Neuronal stem cell (in vitro differentiated cells): Measurements from ENCODE around the gene PRAMEF11.
"Not testable (repeated sequence)": the region's sequence is repeated elsewhere in the genome, so short reads cannot be mapped to it uniquely, and the experiment has no call there.

ENCODE experiments used
- DNase-seq: peaks from one replicate; pipeline ENCODE4 v3.0.0-alpha.2; 2013; ENCODE audit warnings: low spot score
- H2AFZ ChIP-seq: one replicate; pipeline ENCODE4 v1.6.1; 2013; ENCODE audit warnings: mild to moderate bottlenecking, low read length, inconsistent platforms
- H2AK5ac ChIP-seq: 2 replicates; pipeline ENCODE4 v1.6.1; 2013; ENCODE audit warnings: low read depth, mild to moderate bottlenecking, inconsistent platforms, low read length, moderate library complexity, mixed read lengths
- H2BK120ac ChIP-seq: 2 replicates; pipeline ENCODE4 v1.6.1; 2013; ENCODE audit warnings: low read depth, mild to moderate bottlenecking, inconsistent platforms, low read length, moderate library complexity, mixed read lengths
- H2BK12ac ChIP-seq: one replicate; pipeline ENCODE4 v1.6.1; 2013; ENCODE audit warnings: low read length, inconsistent platforms
- H2BK15ac ChIP-seq: 2 replicates; pipeline ENCODE4 v1.6.1; 2013; ENCODE audit warnings: mild to moderate bottlenecking, low read length, inconsistent platforms, mixed read lengths
- H2BK5ac ChIP-seq: one replicate; pipeline ENCODE4 v1.6.1; 2013; ENCODE audit warnings: inconsistent platforms, mild to moderate bottlenecking, low read length, moderate library complexity
- H3K14ac ChIP-seq: one replicate; pipeline ENCODE4 v1.6.1; 2013; ENCODE audit warnings: low read length, inconsistent platforms
- H3K18ac ChIP-seq: 2 replicates; pipeline ENCODE4 v1.6.1; 2013; ENCODE audit warnings: low read length, inconsistent platforms
- H3K23ac ChIP-seq: 2 replicates; pipeline ENCODE4 v1.6.1; 2013; ENCODE audit warnings: low read depth, mild to moderate bottlenecking, mixed read lengths, low read length, inconsistent platforms; ENCODE audit not compliant: poor library complexity
- H3K27ac ChIP-seq: replicated peaks from 3 replicates; pipeline ENCODE4 v1.5.1; 2013; ENCODE audit warnings: low read length, inconsistent platforms
- H3K27me3 ChIP-seq, 3 experiments: 2 replicates each; pipeline ENCODE4 v1.6.1; 2013; ENCODE audit warnings: low read length in 3 of 3, mild to moderate bottlenecking in 2 of 3, inconsistent platforms in 1 of 3, low read depth in 1 of 3, mixed read lengths in 1 of 3, moderate library complexity in 1 of 3; ENCODE audit not compliant: control insufficient read depth in 3 of 3, insufficient read depth in 3 of 3
- H3K36me3 ChIP-seq, 2 donors: replicated peaks in 1 of 2; 2 replicates each; pipeline ENCODE4 v1.6.1; 2013; ENCODE audit warnings: low read length in 2 of 2; ENCODE audit not compliant: control insufficient read depth in 2 of 2, insufficient read depth in 2 of 2
- H3K4ac ChIP-seq: 2 replicates; pipeline ENCODE4 v1.6.1; 2013; ENCODE audit warnings: inconsistent platforms, mild to moderate bottlenecking, low read length, moderate library complexity
- H3K4me1 ChIP-seq, 2 donors: 1 replicate in 1 of 2; 2 replicates in 1 of 2; pipeline ENCODE4 v1.6.1; 2013; ENCODE audit warnings: low read length in 2 of 2, low read depth in 1 of 2; ENCODE audit not compliant: control insufficient read depth in 2 of 2, insufficient read depth in 1 of 2
- H3K4me2 ChIP-seq: one replicate; pipeline ENCODE4 v1.6.1; 2013; ENCODE audit warnings: mild to moderate bottlenecking, low read length, inconsistent platforms; ENCODE audit not compliant: insufficient read depth, poor library complexity, severe bottlenecking
- H3K4me3 ChIP-seq, 2 donors: 2 replicates each; pipeline ENCODE4 v1.5.1; 2013; ENCODE audit warnings: low read length in 2 of 2, mild to moderate bottlenecking in 2 of 2, inconsistent platforms in 1 of 2, moderate library complexity in 1 of 2
- H3K79me1 ChIP-seq: one replicate; pipeline ENCODE4 v1.6.1; 2013; ENCODE audit warnings: low read depth, mild to moderate bottlenecking, inconsistent platforms, low read length, moderate library complexity
- H3K9ac ChIP-seq: one replicate; pipeline ENCODE4 v1.6.1; 2013; ENCODE audit warnings: mild to moderate bottlenecking, low read depth, low read length, inconsistent platforms; ENCODE audit not compliant: poor library complexity
- H3K9me3 ChIP-seq, 2 donors: replicated peaks in 1 of 2; 2 replicates each; pipeline versions ENCODE3 to v1.6.1; 2013; ENCODE audit warnings: low read length in 2 of 2, mild to moderate bottlenecking in 2 of 2, inconsistent platforms in 1 of 2, low read depth in 1 of 2, mixed read lengths in 1 of 2, moderate library complexity in 1 of 2; ENCODE audit not compliant: control insufficient read depth in 2 of 2, insufficient read depth in 1 of 2
- H4K8ac ChIP-seq: one replicate; pipeline ENCODE4 v1.6.1; 2013; ENCODE audit warnings: low read depth, mild to moderate bottlenecking, inconsistent platforms, low read length, moderate library complexity
- H4K91ac ChIP-seq: one replicate; pipeline ENCODE4 v1.6.1; 2013; ENCODE audit warnings: low read length, low read depth, mild to moderate bottlenecking, inconsistent platforms; ENCODE audit not compliant: poor library complexity
- WGBS, 2 donors: extraction: QIAGEN DNeasy Blood & Tissue Kit; methylation state at CpG; one replicate each; pipeline ENCODE4 v1.1.7; 2013; ENCODE audit warnings: missing lambda C conversion rate in 2 of 2, mixed read lengths in 1 of 2; ENCODE audit not compliant: insufficient read length in 2 of 2, insufficient replicate concordance in 1 of 2; ENCODE audit errors: extremely low coverage in 2 of 2; 5-methylcytosine and 5-hydroxymethylcytosine counted together

Gene PRAMEF11

GRCh38 chr1:12798911-12799310 lies 32.3 kb downstream of the PRAMEF11 start:
- WGBS, 2 donors, result no CpG with 5 or more reads among the region's 4 CpGs
- Histone ChIP-seq H3K27me3 (no peaks in the 10 kb centered on the region), H3K9me3 (peaks cover 0 to 5% of the 10 kb centered on the region in 2 donors), H3K14ac (no peak overlapping the region), H4K8ac (no peak overlapping the region), H4K91ac (no peak overlapping the region), H3K4ac (no peak overlapping the region), H3K4me1 (no peaks in the 10 kb centered on the region), H3K36me3 (no peaks in the 10 kb centered on the region), H3K27ac (no peak overlapping the region), H2BK5ac (no peak overlapping the region), H3K23ac (no peak overlapping the region), H3K4me3 (peak overlapping the region in 1 of 2 donors; percentile 25), H2BK12ac (no peak overlapping the region), H2BK15ac (no peak overlapping the region), H2BK120ac (no peak overlapping the region), H2AFZ (no peak overlapping the region), H3K9ac (no peak overlapping the region), H3K18ac (no peak overlapping the region), H2AK5ac (no peak overlapping the region), H3K4me2 (no peak overlapping the region), H3K79me1 (no peaks in the 10 kb centered on the region)
- no peak for DNase-seq

- WGBS, 2 donors, result no CpG with 5 or more reads among the region's 5 CpGs
- not testable (repeated sequence) for H3K9me3 ChIP-seq, H3K27ac ChIP-seq, H3K18ac ChIP-seq, H2BK120ac ChIP-seq, H3K4me2 ChIP-seq, H3K36me3 ChIP-seq, DNase-seq, H2AK5ac ChIP-seq, H4K91ac ChIP-seq, H3K4ac ChIP-seq, H3K9ac ChIP-seq, H3K4me3 ChIP-seq, H3K4me1 ChIP-seq, H2BK12ac ChIP-seq, H3K23ac ChIP-seq, H3K27me3 ChIP-seq, H3K14ac ChIP-seq, H3K79me1 ChIP-seq, H4K8ac ChIP-seq, H2AFZ ChIP-seq, H2BK5ac ChIP-seq, H2BK15ac ChIP-seq
Observed at GRCh38 chr1:12791097-12791496, 40.1 kb downstream of the PRAMEF11 start, which contains the start of gene PRAMEF1. Gene PRAMEF1, plus strand, starts transcription at chr1:12791397. Its CDS starts 1,831 bp downstream, at chr1:12793228.

GRCh38 chr1:12784729-12785128 lies 46.5 kb downstream of the PRAMEF11 start:
- not testable (repeated sequence) for H2BK12ac ChIP-seq, H3K79me1 ChIP-seq, H2BK15ac ChIP-seq, H2AK5ac ChIP-seq, H3K27ac ChIP-seq, H4K8ac ChIP-seq, H3K4me2 ChIP-seq, H2BK5ac ChIP-seq, H2AFZ ChIP-seq, H3K18ac ChIP-seq, H3K4me1 ChIP-seq, H2BK120ac ChIP-seq, H3K9me3 ChIP-seq, H3K4ac ChIP-seq, H3K9ac ChIP-seq, H3K27me3 ChIP-seq, DNase-seq, H3K14ac ChIP-seq, H3K4me3 ChIP-seq, H3K36me3 ChIP-seq, H3K23ac ChIP-seq, H4K91ac ChIP-seq
- no CpG with 5 or more reads among the region's 8 CpGs for WGBS, 2 donors

- not testable (repeated sequence) for H3K23ac ChIP-seq, H3K27ac ChIP-seq, H3K36me3 ChIP-seq, H3K14ac ChIP-seq, H4K8ac ChIP-seq, DNase-seq, H2BK120ac ChIP-seq, H3K4me3 ChIP-seq, H2BK12ac ChIP-seq, H2AK5ac ChIP-seq, H3K4me2 ChIP-seq, H3K9me3 ChIP-seq, H3K27me3 ChIP-seq, H3K9ac ChIP-seq, H3K79me1 ChIP-seq, H2BK15ac ChIP-seq, H3K4me1 ChIP-seq, H3K4ac ChIP-seq, H2AFZ ChIP-seq, H3K18ac ChIP-seq, H4K91ac ChIP-seq, H2BK5ac ChIP-seq
- no CpG with 5 or more reads among the region's 7 CpGs for WGBS, 2 donors
Observed at GRCh38 chr1:12783783-12784182, 47.4 kb downstream of the PRAMEF11 start.
